ENCODE data around the gene KIFC3.

GRCh38 chr16:57744642-57744903, 57.7 kb downstream of the KIFC3 start:
- no peak for TF ChIP-seq CTCF (IDR thresholded peaks at IDR 0.05; ENCODE audit: insufficient read depth, low read depth, low read length)
- TF ChIP-seq EZH2 (IDR thresholded peaks at IDR 0.05; ENCODE audit: insufficient read depth, low read length) = no peak
